Measurements from ENCODE around the gene PAX4. TPM values are rescaled to one million over a fixed set of nuclear protein-coding genes. Genes with fewer than 3 reads are reported as not detected.

PAX4 gene
- total and polyA plus RNA-seq, 9 of the 15 experiments (the other 6 are each of a cell fraction or from before 2014, with no cell fraction given): not detected

GRCh38 chr7:127651556-127652332 lies 33.8 kb upstream of the PAX4 start, which contains the start of gene SND1 (continued):
- TF ChIP-seq TFAP4 (CRISPR knock-in tag; IDR thresholded peaks at IDR 0.05; ENCODE audit: borderline replicate concordance): peak; percentile 87
- TF ChIP-seq ARID4B (CRISPR knock-in tag; IDR thresholded peaks at IDR 0.05): no peak
- TF ChIP-seq NBN (IDR thresholded peaks at IDR 0.05; ENCODE audit: low read depth): peak; percentile 82
- TF ChIP-seq HINFP (tag; conservative IDR thresholded peaks at IDR 0.05; ENCODE audit: low read depth): no peak
- no peak for TF ChIP-seq TFE3 (CRISPR knock-in tag; IDR thresholded peaks at IDR 0.05)
- no peak for TF ChIP-seq ZNF507 (tag; conservative IDR thresholded peaks at IDR 0.05)
- no peak; a peak in 1 of 4 replicates for TF ChIP-seq RCOR1 (IDR thresholded peaks at IDR 0.05; ENCODE audit: borderline replicate concordance in 1 of 2, low read depth in 2 of 2, low read length in 2 of 2)
- peak; percentile 91 for TF ChIP-seq PCBP1 (IDR thresholded peaks at IDR 0.05; ENCODE audit: low read depth, low read length, poor library complexity, severe bottlenecking)
- 0 out of 2 replicates have a peak, but pooled peaks have one; percentile 14 for TF ChIP-seq CBFB (CRISPR knock-in tag; IDR thresholded peaks at IDR 0.05)
- no peak for TF ChIP-seq ADNP (tag; IDR thresholded peaks at IDR 0.05)
- TF ChIP-seq CTCF (IDR thresholded peaks at IDR 0.05 in 2 of 3, conservative IDR thresholded peaks at IDR 0.05 in 1 of 3; ENCODE audit: insufficient read depth in 2 of 3, low read depth in 1 of 3, low read length in 3 of 3): peak in 1 of 3 experiments; percentile 3; a peak in 1 of 6 replicates
- peak; percentile 62; the same call in 1 of the 2 replicates for TF ChIP-seq TRIM28 (IDR thresholded peaks at IDR 0.05)
- TF ChIP-seq NUFIP1 (IDR thresholded peaks at IDR 0.05; ENCODE audit: partially characterized antibody): no peak
- TF ChIP-seq RBM39 (optimal IDR thresholded peaks at IDR 0.05; ENCODE audit: low read depth, low read length): peak; percentile 74
- no peak for TF ChIP-seq ZNF3 (CRISPR knock-in tag; IDR thresholded peaks at IDR 0.05)

Data from K562 (cell line).